ENCODE data around the gene RADIL. TPM values are rescaled to one million over a fixed set of nuclear protein-coding genes. Genes with fewer than 3 reads are reported as not detected.
A peak's percentile ranks its signal among the peaks of the same experiment; 100 is the strongest.
"Not testable (repeated sequence)": the region's sequence is repeated elsewhere in the genome, so short reads cannot be mapped to it uniquely, and the experiment has no call there.

RADIL gene
- total RNA-seq, 2 experiments from 2014 or later: 0.17 to 0.28 TPM

DNA sequence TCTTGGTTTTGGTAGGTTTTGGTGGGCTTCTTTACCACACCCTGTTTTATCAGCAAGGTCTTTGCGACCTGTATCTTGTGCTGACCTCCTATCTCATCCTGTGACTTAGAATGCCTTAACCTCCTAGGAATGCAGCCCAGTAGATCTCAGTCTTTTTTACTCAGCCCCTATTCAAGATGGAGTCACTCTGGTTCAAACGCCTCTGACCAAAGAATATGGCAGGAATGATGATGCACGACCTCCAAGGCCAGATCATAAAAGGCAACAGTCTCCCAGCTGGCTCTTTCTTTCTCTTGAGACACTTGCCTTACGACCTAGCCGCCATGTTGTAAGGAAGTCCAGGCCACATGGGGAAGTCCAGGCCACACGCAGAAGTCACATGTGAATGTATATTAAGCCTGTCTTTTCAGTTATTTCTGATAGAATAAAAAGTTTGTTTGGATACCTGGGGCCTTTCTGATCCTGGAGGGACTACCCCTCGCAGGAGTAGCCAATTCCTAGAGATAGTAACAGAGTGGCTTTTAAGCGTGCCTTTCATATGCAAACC is 10.5 kb upstream of the RADIL start:
- no peak for ATAC-seq (ENCODE audit: low read depth)
- H3K36me3 Mint-ChIP-seq: no peaks in the 10 kb centered on the region
- DNase-seq: no peak

GRCh38 chr7:4893188-4893587 is 9.7 kb upstream of the RADIL start:
- ATAC-seq (ENCODE audit: low read depth); DNase-seq; POLR2A ChIA-PET; H3K4me1 Mint-ChIP-seq; H3K27ac Mint-ChIP-seq; H3K9me3 Mint-ChIP-seq; H3K4me3 Mint-ChIP-seq; H3K36me3 Mint-ChIP-seq; H3K27me3 Mint-ChIP-seq: not testable (repeated sequence)

More for the DNA sequence above, 10.5 kb upstream of the RADIL start:
- Mint-ChIP-seq H3K27ac (no peak overlapping the region), H3K4me1 (no peaks in the 10 kb centered on the region), H3K27me3 (no peaks in the 10 kb centered on the region), H3K9me3 (no peaks in the 10 kb centered on the region), H3K4me3 (no peak overlapping the region)
- POLR2A ChIA-PET: no interaction called here

DNA sequence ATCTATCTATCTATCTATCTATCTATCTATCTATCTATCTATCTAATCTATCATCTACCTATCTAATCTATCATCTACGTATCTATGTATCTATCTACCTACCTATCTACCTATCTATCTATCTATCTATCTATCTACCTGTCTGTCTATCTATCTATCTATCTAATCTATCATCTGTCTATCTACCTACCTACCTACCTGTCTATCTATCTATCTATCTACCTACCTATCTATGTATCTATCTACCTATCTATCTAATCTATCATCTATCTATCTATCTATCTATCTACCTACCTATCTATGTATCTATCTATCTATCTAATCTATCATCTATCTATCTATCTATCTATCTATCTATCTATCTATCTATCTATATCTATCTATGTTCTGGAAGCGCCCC is 8.0 kb upstream of the RADIL start:
- POLR2A ChIA-PET; H3K36me3 Mint-ChIP-seq; H3K27ac Mint-ChIP-seq; DNase-seq; H3K9me3 Mint-ChIP-seq; H3K4me1 Mint-ChIP-seq; H3K27me3 Mint-ChIP-seq; ATAC-seq (ENCODE audit: low read depth); H3K4me3 Mint-ChIP-seq: not testable (repeated sequence)

DNA sequence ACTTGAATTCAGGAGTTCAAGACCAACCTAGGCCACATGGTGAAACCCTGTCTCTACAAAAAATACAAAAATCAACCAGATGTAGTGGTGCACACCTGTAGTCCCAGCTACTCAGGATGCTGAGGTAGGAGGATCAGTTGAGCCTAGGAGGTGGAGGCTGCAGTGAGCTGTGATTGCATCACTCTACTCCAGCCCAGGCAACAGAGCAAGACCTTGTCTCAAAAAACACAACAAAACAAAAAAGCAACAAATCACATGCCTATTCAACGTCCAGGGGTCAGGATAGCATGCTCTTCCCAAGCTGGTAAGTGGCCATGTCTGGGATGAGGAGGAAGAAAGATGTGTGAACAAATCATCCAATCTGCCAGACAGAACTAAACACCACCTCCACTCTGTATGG is 6.2 kb upstream of the RADIL start:
- no peak for ATAC-seq (ENCODE audit: low read depth)
- no peaks in the 10 kb centered on the region for H3K27me3 Mint-ChIP-seq
- POLR2A ChIA-PET: no interaction called here
- no peak for DNase-seq
- no peaks in the 10 kb centered on the region for H3K4me1 Mint-ChIP-seq
- no peaks in the 10 kb centered on the region for H3K9me3 Mint-ChIP-seq
- H3K36me3 Mint-ChIP-seq: no peaks in the 10 kb centered on the region
- H3K27ac Mint-ChIP-seq: no peak overlapping the region
- no peak overlapping the region for H3K4me3 Mint-ChIP-seq

DNA sequence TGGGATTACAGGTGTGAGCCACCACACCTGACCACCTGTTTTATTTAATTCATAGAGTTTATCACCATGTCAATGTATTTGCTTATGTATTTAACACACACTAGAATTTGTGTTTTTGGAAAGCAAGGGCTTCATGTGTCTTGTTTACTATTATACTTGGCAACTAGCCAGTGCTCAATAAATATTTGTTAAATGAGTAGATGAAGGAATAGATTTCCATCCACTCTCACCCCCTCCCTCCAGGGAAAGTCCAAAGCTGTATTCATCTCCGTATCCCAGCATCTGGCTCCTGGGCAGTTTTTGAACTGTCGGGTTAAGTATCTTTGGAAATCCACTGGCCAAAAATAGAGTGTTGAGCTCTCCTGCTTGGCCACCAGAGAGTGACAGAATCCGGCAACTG is 4.6 kb upstream of the RADIL start:
- DNase-seq (no peak), ATAC-seq (ENCODE audit: low read depth) (no peak)
- Mint-ChIP-seq H3K4me3 (no peak overlapping the region), H3K36me3 (no peaks in the 10 kb centered on the region), H3K27me3 (peaks cover 7% of the 10 kb centered on the region), H3K9me3 (no peaks in the 10 kb centered on the region), H3K27ac (no peak overlapping the region), H3K4me1 (no peaks in the 10 kb centered on the region)
- POLR2A ChIA-PET: no interaction called here

- H3K27ac Mint-ChIP-seq: no peak overlapping the region
- ATAC-seq (ENCODE audit: low read depth): no peak
- no peaks in the 10 kb centered on the region for H3K9me3 Mint-ChIP-seq
- POLR2A ChIA-PET: no interaction called here
- no peak for DNase-seq
- peaks cover 4% of the 10 kb centered on the region for H3K4me1 Mint-ChIP-seq
- no peaks in the 10 kb centered on the region for H3K36me3 Mint-ChIP-seq
- H3K4me3 Mint-ChIP-seq: no peak overlapping the region
- H3K27me3 Mint-ChIP-seq: peaks cover 18% of the 10 kb centered on the region
Measured at GRCh38 chr7:4886671-4887070, 3.2 kb upstream of the RADIL start.

GRCh38 chr7:4885317-4885807 is 1.8 kb upstream of the RADIL start:
- Mint-ChIP-seq H3K27me3 (peaks cover 31% of the 10 kb centered on the region), H3K4me1 (peaks cover 4% of the 10 kb centered on the region), H3K9me3 (no peaks in the 10 kb centered on the region), H3K4me3 (no peak overlapping the region), H3K36me3 (no peaks in the 10 kb centered on the region), H3K27ac (no peak overlapping the region)
- ATAC-seq (ENCODE audit: low read depth) (no peak), DNase-seq (no peak)
- POLR2A ChIA-PET: no interaction called here

DNA sequence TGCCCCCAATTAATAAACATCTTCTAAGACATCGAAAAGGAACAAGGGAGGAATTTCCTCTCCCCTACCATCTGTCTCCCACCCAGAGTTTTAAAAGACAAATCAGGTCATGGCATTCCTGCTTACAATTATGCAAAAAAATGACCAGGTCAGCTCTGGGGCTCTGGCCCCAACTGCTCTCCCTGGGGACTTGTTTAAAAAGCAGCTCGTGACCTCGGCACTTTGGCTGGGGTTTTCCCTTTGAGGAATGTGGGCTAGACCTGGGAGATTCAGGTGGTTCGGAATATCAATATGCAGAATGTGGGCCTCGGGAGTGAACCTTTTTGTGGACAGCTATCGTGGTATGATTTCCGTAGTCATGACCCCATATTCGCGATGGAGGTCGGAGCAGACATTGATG is 648 bp upstream of the RADIL start:
- Mint-ChIP-seq H3K27me3 (peaks cover 34% of the 10 kb centered on the region), H3K4me3 (no peak overlapping the region), H3K27ac (no peak overlapping the region), H3K4me1 (peaks cover 4% of the 10 kb centered on the region), H3K36me3 (no peaks in the 10 kb centered on the region), H3K9me3 (no peaks in the 10 kb centered on the region)
- ATAC-seq (ENCODE audit: low read depth) (no peak), DNase-seq (no peak)
- POLR2A ChIA-PET: interaction anchor here (1.3 kb wide), 1 partner anchor 109 kb away, joined by 4 read pairs; the partner anchor contains the start of gene AP5Z1

DNA sequence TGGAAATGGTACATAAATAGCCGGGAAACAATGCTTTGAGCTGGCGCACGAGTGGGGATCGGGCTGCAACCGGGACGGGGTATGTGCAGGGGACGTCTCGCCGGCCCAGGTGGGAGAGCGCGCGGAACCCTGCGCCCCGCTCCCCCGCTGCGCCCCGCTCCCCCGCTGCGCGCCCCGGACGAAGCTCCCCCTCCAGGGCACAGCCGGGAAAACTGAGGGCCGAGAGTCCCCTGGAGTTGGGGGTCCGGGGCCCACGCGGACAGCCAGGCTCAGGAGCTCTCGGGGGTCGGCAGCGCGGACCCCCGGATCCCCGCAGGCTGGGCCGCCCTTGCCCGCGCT is 514 bp downstream of the RADIL start:
- Mint-ChIP-seq H3K4me3 (peak overlapping the region; percentile 52), H3K4me1 (peaks cover 4% of the 10 kb centered on the region), H3K36me3 (no peaks in the 10 kb centered on the region), H3K27me3 (peaks cover 34% of the 10 kb centered on the region), H3K27ac (no peak overlapping the region), H3K9me3 (no peaks in the 10 kb centered on the region)
- POLR2A ChIA-PET: interaction anchor here (1.3 kb wide), 1 partner anchor 108 kb away, joined by 4 read pairs; the partner anchor contains the start of gene AP5Z1
- DNase-seq (no peak), ATAC-seq (ENCODE audit: low read depth) (no peak)

GRCh38 chr7:4882169-4883032 is 1.1 kb downstream of the RADIL start:
- DNase-seq (no peak), ATAC-seq (ENCODE audit: low read depth) (no peak)
- peaks cover 34% of the 10 kb centered on the region for H3K27me3 Mint-ChIP-seq
- H3K4me1 Mint-ChIP-seq: peaks cover 4% of the 10 kb centered on the region
- H3K36me3 Mint-ChIP-seq: no peaks in the 10 kb centered on the region
- peak overlapping the region; percentile 52 for H3K4me3 Mint-ChIP-seq
- H3K27ac Mint-ChIP-seq: no peak overlapping the region
- POLR2A ChIA-PET: interaction anchor here (1.3 kb wide), 1 partner anchor 107 kb away, joined by 4 read pairs; the partner anchor contains the start of gene AP5Z1
- no peaks in the 10 kb centered on the region for H3K9me3 Mint-ChIP-seq

GRCh38 chr7:4880218-4880617 is 3.3 kb downstream of the RADIL start:
- Mint-ChIP-seq H3K27me3 (peaks cover 34% of the 10 kb centered on the region), H3K4me1 (peaks cover 4% of the 10 kb centered on the region), H3K27ac (no peak overlapping the region), H3K36me3 (no peaks in the 10 kb centered on the region), H3K9me3 (no peaks in the 10 kb centered on the region), H3K4me3 (no peak overlapping the region)
- ATAC-seq (ENCODE audit: low read depth): no peak
- DNase-seq: no peak
- POLR2A ChIA-PET: no interaction called here

DNA sequence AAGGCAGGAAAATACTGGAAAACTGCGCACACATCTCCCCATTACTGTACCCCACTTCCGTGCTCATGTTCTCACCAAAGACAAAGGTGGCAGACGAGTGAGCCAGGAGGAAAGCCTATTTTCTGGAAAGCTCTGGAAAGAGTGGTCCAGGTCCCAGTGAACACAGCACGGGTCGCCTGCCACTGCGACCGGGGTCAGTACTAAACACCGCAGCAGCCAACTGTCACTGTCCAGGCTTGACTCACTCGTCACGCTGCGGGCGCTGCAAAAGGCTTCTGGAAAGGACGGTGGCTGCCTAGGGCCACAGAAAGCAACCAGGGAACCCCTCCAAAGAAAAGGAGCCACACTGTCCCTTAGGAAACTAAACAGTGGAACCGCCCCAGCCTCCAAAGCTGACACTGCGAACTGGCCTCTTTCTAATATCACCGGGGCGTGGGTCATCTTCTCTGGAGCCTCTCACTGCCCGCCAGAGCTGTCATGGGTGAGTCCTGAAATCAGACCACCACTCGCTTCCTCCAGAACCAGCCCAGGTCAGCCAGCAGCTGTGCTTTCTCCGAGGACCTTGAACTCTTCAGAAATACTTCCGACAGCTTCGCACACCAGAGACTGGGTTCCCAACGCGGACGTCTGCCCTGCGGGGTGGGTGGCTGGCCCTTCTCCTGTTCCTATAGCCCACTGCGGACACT is 4.0 kb downstream of the RADIL start:
- Mint-ChIP-seq H3K27ac (no peak overlapping the region), H3K9me3 (no peaks in the 10 kb centered on the region), H3K36me3 (no peaks in the 10 kb centered on the region), H3K27me3 (peaks cover 34% of the 10 kb centered on the region), H3K4me3 (no peak overlapping the region), H3K4me1 (peaks cover 4% of the 10 kb centered on the region)
- DNase-seq (no peak), ATAC-seq (ENCODE audit: low read depth) (no peak)
- POLR2A ChIA-PET: no interaction called here

GRCh38 chr7:4878336-4879335 is 4.9 kb downstream of the RADIL start:
- POLR2A ChIA-PET: no interaction called here
- H3K27me3 Mint-ChIP-seq: peaks cover 28% of the 10 kb centered on the region

More at GRCh38 chr7:4878336-4879335, 4.9 kb downstream of the RADIL start:
- Mint-ChIP-seq H3K9me3 (no peaks in the 10 kb centered on the region), H3K36me3 (no peaks in the 10 kb centered on the region), H3K4me3 (no peak overlapping the region), H3K27ac (no peak overlapping the region), H3K4me1 (peaks cover 4% of the 10 kb centered on the region)
- ATAC-seq (ENCODE audit: low read depth): no peak
- no peak for DNase-seq
